GM23338 (cell line): Measurements from ENCODE around the gene KLHL17. TPM values are rescaled to one million over a fixed set of nuclear protein-coding genes. Genes with fewer than 3 reads are reported as not detected.

Experiments used
- ATAC-seq: fragments of 200-7000 bp; cut with Tn5 transposase; 3 replicates; pipeline ENCODE4 v1.9.1; 2020
- DNase-seq: peaks from one replicate; pipeline ENCODE4 v3.0.0-alpha.2; 2015; ENCODE audit warnings: low spot score
- H2AFZ ChIP-seq: fragments of 200-600 bp; sonication (generic); 2 replicates; pipeline ENCODE4 v1.8.0; 2016; ENCODE audit warnings: antibody characterized with exemption, mild to moderate bottlenecking, moderate library complexity
- H3F3A ChIP-seq: fragments of 200-600 bp; sonication (generic); replicated peaks from 2 replicates; pipeline ENCODE4 v1.8.0; 2017; ENCODE audit warnings: antibody characterized with exemption, mixed run types, low read depth
- H3K27ac ChIP-seq: fragments of 200-600 bp; sonication (generic); 2 replicates; pipeline ENCODE4 v1.6.1; 2016; ENCODE audit warnings: low read depth
- H3K27me3 ChIP-seq: fragments of 200-600 bp; sonication (generic); 2 replicates; pipeline ENCODE4 v1.8.0; 2016; ENCODE audit warnings: mild to moderate bottlenecking, mixed run types, moderate library complexity; ENCODE audit not compliant: insufficient read depth
- H3K36me3 ChIP-seq: fragments of 200-600 bp; sonication (generic); 2 replicates; pipeline ENCODE4 v1.8.0; 2016; ENCODE audit warnings: mild to moderate bottlenecking; ENCODE audit not compliant: insufficient read depth
- H3K4me1 ChIP-seq: fragments of 200-600 bp; sonication (generic); 2 replicates; pipeline ENCODE4 v1.8.0; 2016; ENCODE audit warnings: mild to moderate bottlenecking, moderate library complexity; ENCODE audit not compliant: insufficient read depth
- H3K4me2 ChIP-seq: fragments of 200-600 bp; sonication (generic); 2 replicates; pipeline ENCODE4 v1.7.1; 2017; ENCODE audit warnings: mixed run types
- H3K4me3 ChIP-seq: fragments of 200-600 bp; sonication (generic); 2 replicates; pipeline ENCODE4 v1.6.1; 2016; ENCODE audit warnings: mixed run types
- H3K79me2 ChIP-seq: fragments of 200-600 bp; sonication (generic); replicated peaks from 2 replicates; pipeline ENCODE4 v1.8.0; 2017; ENCODE audit warnings: mild to moderate bottlenecking; ENCODE audit not compliant: insufficient read depth
- H3K9me2 ChIP-seq: fragments of 200-600 bp; sonication (generic); 2 replicates; pipeline ENCODE4 v1.8.0; 2017; ENCODE audit not compliant: insufficient read depth
- H4K20me1 ChIP-seq: fragments of 200-600 bp; sonication (generic); replicated peaks from 2 replicates; pipeline ENCODE4 v1.8.0; 2017; ENCODE audit warnings: mild to moderate bottlenecking; ENCODE audit not compliant: insufficient read depth
- H3K27ac Mint-ChIP-seq: 2 replicates; pipeline ENCODE4 v1.8.0; 2020; ENCODE audit warnings: inconsistent platforms, mild to moderate bottlenecking, moderate library complexity, mixed read lengths
- H3K27me3 Mint-ChIP-seq: 3 replicates; pipeline ENCODE4 v1.8.0; 2022; ENCODE audit warnings: low read depth, mild to moderate bottlenecking, moderate library complexity, mixed read lengths, inconsistent platforms; ENCODE audit not compliant: insufficient read depth, poor library complexity
- H3K36me3 Mint-ChIP-seq: 3 replicates; pipeline ENCODE4 v1.8.0; 2021; ENCODE audit warnings: low read depth, mild to moderate bottlenecking, inconsistent platforms, moderate library complexity, mixed read lengths
- H3K4me1 Mint-ChIP-seq: 3 replicates; pipeline ENCODE4 v1.8.0; 2020; ENCODE audit warnings: mild to moderate bottlenecking, inconsistent platforms, mixed read lengths
- H3K4me3 Mint-ChIP-seq: 3 replicates; pipeline ENCODE4 v1.8.0; 2021; ENCODE audit warnings: moderate library complexity, mild to moderate bottlenecking, inconsistent platforms, mixed read lengths
- H3K9me3 Mint-ChIP-seq: 3 replicates; pipeline ENCODE4 v1.8.0; 2020; ENCODE audit warnings: moderate library complexity, mild to moderate bottlenecking, inconsistent platforms, mixed read lengths
- EZH2phosphoT487 ChIP-seq: fragments of 200-600 bp; sonication (generic); IDR thresholded peaks from one replicate; pipeline ENCODE4 v1.8.1; 2018; ENCODE audit warnings: antibody characterized with exemption; ENCODE audit not compliant: unreplicated experiment
- POLR2AphosphoS5 ChIP-seq: IDR thresholded peaks from 2 replicates; pipeline ENCODE4 v1.6.1; 2016; ENCODE audit warnings: antibody characterized with exemption, low read depth
- REST ChIP-seq: IDR thresholded peaks from one replicate; pipeline ENCODE4 v1.6.1; 2018; ENCODE audit warnings: antibody characterized with exemption; ENCODE audit not compliant: unreplicated experiment
- STAT1 ChIP-seq: IDR thresholded peaks from one replicate; pipeline ENCODE4 v1.6.1; 2016; ENCODE audit warnings: antibody characterized with exemption; ENCODE audit not compliant: unreplicated experiment
- ZNF114 ChIP-seq: fragments of 250-450 bp; sonication (Bioruptor Pico); IDR thresholded peaks from 2 replicates; pipeline ENCODE4 v1.5.0; 2020; ENCODE audit warnings: mild to moderate bottlenecking, moderate library complexity
- polyA plus RNA-seq: library from polyadenylated mRNA; unstranded; fragments of >200 nt; fragmentation: Nextera tagmentation; extraction: Ambion mirVana; gene quantifications from 2 replicates; pipeline ENCODE4 v1.2.1, GENCODE V29; 2016
- total RNA-seq: library from RNA; depleted of rRNA; stranded (reverse); fragments of >200 nt; shearing (Covaris generic); gene quantifications from 2 replicates; pipeline ENCODE4 v1.2.3, GENCODE V29; 2014
- TF ChIP-seq, protein P1 (sequence below), 2 experiments: fragments of 200-600 bp in 1 of 2; sonication (generic) in 1 of 2; conservative IDR thresholded peaks; 2 replicates each; pipeline versions ENCODE4 v1.5.1 to v1.6.1; 2016 to 2017; ENCODE audit warnings: antibody characterized with exemption in 2 of 2, low read depth in 2 of 2, mild to moderate bottlenecking in 2 of 2, moderate library complexity in 1 of 2
- TF ChIP-seq, protein P2 (sequence below): fragments of 250-450 bp; sonication (Bioruptor Pico); IDR thresholded peaks from 2 replicates; pipeline ENCODE4 v1.5.0; 2020; ENCODE audit warnings: mild to moderate bottlenecking, moderate library complexity

Gene KLHL17
- total and polyA plus RNA-seq, 2 experiments from 2014 or later, result 16.5 to 37.1 TPM

DNA sequence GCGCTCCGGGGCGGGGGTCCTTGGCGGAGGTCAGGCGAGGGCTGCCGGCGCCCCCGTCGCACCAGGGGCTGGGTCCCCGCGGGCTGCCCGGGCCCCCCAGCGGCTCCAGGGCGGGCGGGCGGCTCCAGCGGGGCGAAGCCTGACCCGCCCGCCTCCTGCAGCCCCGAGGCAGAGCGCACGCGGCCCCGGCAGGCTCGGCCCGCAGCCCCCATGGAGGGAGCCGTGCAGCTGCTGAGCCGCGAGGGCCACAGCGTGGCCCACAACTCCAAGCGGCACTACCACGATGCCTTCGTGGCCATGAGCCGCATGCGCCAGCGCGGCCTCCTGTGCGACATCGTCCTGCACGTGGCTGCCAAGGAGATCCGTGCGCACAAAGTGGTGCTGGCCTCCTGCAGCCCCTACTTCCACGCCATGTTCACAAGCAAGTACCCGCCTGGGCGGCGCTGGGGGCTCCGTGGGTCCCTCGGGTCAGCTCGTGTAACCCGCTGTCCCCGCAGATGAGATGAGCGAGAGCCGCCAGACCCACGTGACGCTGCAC is 817 bp downstream of the KLHL17 start:
- Histone ChIP-seq H3F3A (no peaks in the 10 kb centered on the region), H4K20me1 (peaks cover 4% of the 10 kb centered on the region; the same call in 1 of the 2 replicates), H3K79me2 (peaks cover 18% of the 10 kb centered on the region), H3K36me3 (no peaks in the 10 kb centered on the region), H3K9me2 (no peaks in the 10 kb centered on the region), H3K4me1 (no peaks in the 10 kb centered on the region; the same call in 1 of the 2 replicates), H3K27ac (no peak overlapping the region), H3K4me2 (peak overlapping the region; percentile 74), H3K4me3 (peak overlapping the region; percentile 97), H2AFZ (no peak overlapping the region), H3K27me3 (peaks cover 11% of the 10 kb centered on the region)
- DNase-seq (no peak), ATAC-seq (peak; percentile 6)
- Mint-ChIP-seq H3K27me3 (peaks cover 30% of the 10 kb centered on the region), H3K9me3 (no peaks in the 10 kb centered on the region), H3K36me3 (peaks cover 18% of the 10 kb centered on the region), H3K4me1 (peaks cover 8% of the 10 kb centered on the region), H3K27ac (no peak overlapping the region), H3K4me3 (peak overlapping the region; percentile 61; the same call in 2 of the 3 replicates)
- no peak for TF ChIP-seq POLR2AphosphoS5
- TF ChIP-seq, protein P1, sequence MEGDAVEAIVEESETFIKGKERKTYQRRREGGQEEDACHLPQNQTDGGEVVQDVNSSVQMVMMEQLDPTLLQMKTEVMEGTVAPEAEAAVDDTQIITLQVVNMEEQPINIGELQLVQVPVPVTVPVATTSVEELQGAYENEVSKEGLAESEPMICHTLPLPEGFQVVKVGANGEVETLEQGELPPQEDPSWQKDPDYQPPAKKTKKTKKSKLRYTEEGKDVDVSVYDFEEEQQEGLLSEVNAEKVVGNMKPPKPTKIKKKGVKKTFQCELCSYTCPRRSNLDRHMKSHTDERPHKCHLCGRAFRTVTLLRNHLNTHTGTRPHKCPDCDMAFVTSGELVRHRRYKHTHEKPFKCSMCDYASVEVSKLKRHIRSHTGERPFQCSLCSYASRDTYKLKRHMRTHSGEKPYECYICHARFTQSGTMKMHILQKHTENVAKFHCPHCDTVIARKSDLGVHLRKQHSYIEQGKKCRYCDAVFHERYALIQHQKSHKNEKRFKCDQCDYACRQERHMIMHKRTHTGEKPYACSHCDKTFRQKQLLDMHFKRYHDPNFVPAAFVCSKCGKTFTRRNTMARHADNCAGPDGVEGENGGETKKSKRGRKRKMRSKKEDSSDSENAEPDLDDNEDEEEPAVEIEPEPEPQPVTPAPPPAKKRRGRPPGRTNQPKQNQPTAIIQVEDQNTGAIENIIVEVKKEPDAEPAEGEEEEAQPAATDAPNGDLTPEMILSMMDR (conservative IDR thresholded peaks at IDR 0.05; ENCODE audit: low read depth in 2 of 2), result no peak
- no peak for TF ChIP-seq REST

DNA sequence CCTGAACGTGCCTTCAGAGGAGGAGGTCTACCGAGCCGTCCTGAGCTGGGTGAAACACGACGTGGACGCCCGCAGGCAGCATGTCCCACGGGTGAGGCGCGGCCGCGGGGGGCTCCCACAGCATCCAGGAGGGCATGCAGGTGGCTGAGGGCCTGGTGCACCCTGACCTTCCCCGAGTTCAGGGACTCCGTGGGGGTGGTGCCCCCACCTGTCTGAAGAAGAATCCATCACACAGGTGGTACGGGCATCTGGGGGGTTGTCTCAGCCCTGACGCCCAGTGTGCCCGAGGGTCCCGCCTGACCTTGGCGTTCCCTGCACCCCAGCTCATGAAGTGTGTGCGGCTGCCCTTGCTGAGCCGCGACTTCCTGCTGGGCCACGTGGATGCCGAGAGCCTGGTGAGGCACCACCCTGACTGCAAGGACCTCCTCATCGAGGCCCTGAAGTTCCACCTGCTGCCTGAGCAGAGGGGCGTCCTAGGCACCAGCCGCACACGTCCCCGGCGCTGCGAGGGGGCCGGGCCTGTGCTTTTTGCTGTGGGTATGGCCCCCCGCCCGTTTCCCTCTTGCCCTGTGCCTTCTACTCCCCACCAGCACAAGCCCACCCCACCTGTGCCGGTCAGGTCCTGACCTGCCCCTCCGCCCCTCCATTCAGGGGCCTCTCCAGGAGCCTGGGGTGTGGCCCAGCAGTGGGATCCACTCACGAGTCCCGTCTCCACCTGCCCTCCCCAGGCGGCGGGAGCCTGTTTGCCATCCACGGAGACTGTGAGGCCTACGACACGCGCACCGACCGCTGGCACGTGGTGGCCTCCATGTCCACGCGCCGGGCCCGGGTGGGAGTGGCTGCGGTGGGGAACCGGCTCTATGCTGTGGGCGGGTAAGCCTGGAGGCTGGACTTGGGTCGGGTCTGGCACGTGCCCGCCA is 2.3 kb downstream of the KLHL17 start:
- H3K4me1 ChIP-seq, result no peaks in the 10 kb centered on the region; the same call in 1 of the 2 replicates
- no peak overlapping the region for H3K4me3 ChIP-seq
- Mint-ChIP-seq H3K27me3 (peaks cover 35% of the 10 kb centered on the region), H3K27ac (no peak overlapping the region), H3K4me1 (peaks cover 5% of the 10 kb centered on the region), H3K9me3 (no peaks in the 10 kb centered on the region), H3K36me3 (peaks cover 8% of the 10 kb centered on the region), H3K4me3 (no peak overlapping the region)
- H3K4me2 ChIP-seq, result no peak overlapping the region
- H3K9me2 ChIP-seq, result no peaks in the 10 kb centered on the region
- no peaks in the 10 kb centered on the region for H3F3A ChIP-seq
- H4K20me1 ChIP-seq, result peaks cover 4% of the 10 kb centered on the region; the same call in 1 of the 2 replicates
- ATAC-seq (no peak), DNase-seq (no peak)
- no peak overlapping the region for H3K27ac ChIP-seq
- peaks cover 14% of the 10 kb centered on the region for H3K79me2 ChIP-seq
- H2AFZ ChIP-seq, result no peak overlapping the region
- H3K36me3 ChIP-seq, result no peaks in the 10 kb centered on the region
- peaks cover 25% of the 10 kb centered on the region for H3K27me3 ChIP-seq
- TF ChIP-seq EZH2phosphoT487, result no peak
- TF ChIP-seq, protein P2, sequence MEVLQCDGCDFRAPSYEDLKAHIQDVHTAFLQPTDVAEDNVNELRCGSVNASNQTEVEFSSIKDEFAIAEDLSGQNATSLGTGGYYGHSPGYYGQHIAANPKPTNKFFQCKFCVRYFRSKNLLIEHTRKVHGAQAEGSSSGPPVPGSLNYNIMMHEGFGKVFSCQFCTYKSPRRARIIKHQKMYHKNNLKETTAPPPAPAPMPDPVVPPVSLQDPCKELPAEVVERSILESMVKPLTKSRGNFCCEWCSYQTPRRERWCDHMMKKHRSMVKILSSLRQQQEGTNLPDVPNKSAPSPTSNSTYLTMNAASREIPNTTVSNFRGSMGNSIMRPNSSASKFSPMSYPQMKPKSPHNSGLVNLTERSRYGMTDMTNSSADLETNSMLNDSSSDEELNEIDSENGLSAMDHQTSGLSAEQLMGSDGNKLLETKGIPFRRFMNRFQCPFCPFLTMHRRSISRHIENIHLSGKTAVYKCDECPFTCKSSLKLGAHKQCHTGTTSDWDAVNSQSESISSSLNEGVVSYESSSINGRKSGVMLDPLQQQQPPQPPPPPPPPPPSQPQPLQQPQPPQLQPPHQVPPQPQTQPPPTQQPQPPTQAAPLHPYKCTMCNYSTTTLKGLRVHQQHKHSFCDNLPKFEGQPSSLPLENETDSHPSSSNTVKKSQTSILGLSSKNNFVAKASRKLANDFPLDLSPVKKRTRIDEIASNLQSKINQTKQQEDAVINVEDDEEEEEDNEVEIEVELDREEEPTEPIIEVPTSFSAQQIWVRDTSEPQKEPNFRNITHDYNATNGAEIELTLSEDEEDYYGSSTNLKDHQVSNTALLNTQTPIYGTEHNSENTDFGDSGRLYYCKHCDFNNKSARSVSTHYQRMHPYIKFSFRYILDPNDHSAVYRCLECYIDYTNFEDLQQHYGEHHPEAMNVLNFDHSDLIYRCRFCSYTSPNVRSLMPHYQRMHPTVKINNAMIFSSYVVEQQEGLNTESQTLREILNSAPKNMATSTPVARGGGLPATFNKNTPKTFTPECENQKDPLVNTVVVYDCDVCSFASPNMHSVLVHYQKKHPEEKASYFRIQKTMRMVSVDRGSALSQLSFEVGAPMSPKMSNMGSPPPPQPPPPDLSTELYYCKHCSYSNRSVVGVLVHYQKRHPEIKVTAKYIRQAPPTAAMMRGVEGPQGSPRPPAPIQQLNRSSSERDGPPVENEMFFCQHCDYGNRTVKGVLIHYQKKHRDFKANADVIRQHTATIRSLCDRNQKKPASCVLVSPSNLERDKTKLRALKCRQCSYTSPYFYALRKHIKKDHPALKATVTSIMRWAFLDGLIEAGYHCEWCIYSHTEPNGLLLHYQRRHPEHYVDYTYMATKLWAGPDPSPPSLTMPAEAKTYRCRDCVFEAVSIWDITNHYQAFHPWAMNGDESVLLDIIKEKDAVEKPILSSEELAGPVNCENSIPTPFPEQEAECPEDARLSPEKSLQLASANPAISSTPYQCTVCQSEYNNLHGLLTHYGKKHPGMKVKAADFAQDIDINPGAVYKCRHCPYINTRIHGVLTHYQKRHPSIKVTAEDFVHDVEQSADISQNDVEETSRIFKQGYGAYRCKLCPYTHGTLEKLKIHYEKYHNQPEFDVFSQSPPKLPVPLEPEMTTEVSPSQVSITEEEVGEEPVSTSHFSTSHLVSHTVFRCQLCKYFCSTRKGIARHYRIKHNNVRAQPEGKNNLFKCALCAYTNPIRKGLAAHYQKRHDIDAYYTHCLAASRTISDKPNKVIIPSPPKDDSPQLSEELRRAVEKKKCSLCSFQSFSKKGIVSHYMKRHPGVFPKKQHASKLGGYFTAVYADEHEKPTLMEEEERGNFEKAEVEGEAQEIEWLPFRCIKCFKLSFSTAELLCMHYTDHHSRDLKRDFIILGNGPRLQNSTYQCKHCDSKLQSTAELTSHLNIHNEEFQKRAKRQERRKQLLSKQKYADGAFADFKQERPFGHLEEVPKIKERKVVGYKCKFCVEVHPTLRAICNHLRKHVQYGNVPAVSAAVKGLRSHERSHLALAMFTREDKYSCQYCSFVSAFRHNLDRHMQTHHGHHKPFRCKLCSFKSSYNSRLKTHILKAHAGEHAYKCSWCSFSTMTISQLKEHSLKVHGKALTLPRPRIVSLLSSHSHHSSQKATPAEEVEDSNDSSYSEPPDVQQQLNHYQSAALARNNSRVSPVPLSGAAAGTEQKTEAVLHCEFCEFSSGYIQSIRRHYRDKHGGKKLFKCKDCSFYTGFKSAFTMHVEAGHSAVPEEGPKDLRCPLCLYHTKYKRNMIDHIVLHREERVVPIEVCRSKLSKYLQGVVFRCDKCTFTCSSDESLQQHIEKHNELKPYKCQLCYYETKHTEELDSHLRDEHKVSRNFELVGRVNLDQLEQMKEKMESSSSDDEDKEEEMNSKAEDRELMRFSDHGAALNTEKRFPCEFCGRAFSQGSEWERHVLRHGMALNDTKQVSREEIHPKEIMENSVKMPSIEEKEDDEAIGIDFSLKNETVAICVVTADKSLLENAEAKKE (CRISPR knock-in tag), result no peak
- no peak for TF ChIP-seq ZNF114 (CRISPR knock-in tag)
- no peak for TF ChIP-seq STAT1
